ENCODE results near the gene SMYD3. TPM values are rescaled to one million over a fixed set of nuclear protein-coding genes. Genes with fewer than 3 reads are reported as not detected.

Gene SMYD3
- total RNA-seq, 1 donor from 2014 or later, result 20.8 TPM

GRCh38 chr1:246219508-246220030, 287.5 kb downstream of the SMYD3 start:
- H3K27me3 Mint-ChIP-seq, result no peaks in the 10 kb centered on the region
- DNase-seq (no peak), ATAC-seq (ENCODE audit: low read depth) (peak; percentile 75)
- intact Hi-C loops (cut with micrococcal nuclease), result no loop called here
- no peaks in the 10 kb centered on the region for H3K9me3 Mint-ChIP-seq
- no peak overlapping the region for H3K27ac Mint-ChIP-seq
- no peak overlapping the region for H3K4me3 Mint-ChIP-seq
- CTCF ChIA-PET, result no interaction called here
- H3K4me1 Mint-ChIP-seq, result peaks cover 16% of the 10 kb centered on the region
- TF ChIP-seq, protein P1, sequence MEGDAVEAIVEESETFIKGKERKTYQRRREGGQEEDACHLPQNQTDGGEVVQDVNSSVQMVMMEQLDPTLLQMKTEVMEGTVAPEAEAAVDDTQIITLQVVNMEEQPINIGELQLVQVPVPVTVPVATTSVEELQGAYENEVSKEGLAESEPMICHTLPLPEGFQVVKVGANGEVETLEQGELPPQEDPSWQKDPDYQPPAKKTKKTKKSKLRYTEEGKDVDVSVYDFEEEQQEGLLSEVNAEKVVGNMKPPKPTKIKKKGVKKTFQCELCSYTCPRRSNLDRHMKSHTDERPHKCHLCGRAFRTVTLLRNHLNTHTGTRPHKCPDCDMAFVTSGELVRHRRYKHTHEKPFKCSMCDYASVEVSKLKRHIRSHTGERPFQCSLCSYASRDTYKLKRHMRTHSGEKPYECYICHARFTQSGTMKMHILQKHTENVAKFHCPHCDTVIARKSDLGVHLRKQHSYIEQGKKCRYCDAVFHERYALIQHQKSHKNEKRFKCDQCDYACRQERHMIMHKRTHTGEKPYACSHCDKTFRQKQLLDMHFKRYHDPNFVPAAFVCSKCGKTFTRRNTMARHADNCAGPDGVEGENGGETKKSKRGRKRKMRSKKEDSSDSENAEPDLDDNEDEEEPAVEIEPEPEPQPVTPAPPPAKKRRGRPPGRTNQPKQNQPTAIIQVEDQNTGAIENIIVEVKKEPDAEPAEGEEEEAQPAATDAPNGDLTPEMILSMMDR (IDR thresholded peaks at IDR 0.05), result no peak
- peaks cover 3% of the 10 kb centered on the region for H3K36me3 Mint-ChIP-seq (ENCODE audit: low read depth)
- POLR2A ChIA-PET, result no interaction called here

DNA sequence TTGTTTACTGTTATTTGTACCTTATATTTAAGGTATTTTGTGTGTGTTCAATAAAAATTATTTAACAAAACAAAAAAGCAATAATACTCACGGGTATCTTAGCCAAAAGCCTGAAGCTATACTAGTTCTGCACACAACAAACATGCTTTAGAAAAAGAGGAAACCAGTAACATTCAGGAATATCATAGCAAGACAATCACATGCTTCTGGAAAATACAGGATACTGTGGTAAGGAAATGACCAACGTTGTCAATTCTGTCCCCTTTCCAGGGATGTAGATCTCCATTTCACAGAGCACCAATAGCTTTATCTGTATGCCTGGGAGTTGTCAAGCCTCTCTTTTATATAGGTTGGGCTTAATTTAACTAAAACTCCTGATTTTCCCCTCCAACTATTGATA, 288.4 kb downstream of the SMYD3 start:
- H3K27ac Mint-ChIP-seq, result no peak overlapping the region
- H3K36me3 Mint-ChIP-seq (ENCODE audit: low read depth), result peaks cover 3% of the 10 kb centered on the region
- ChIA-PET POLR2A (no interaction called here), CTCF (no interaction called here)
- no peaks in the 10 kb centered on the region for H3K9me3 Mint-ChIP-seq
- H3K4me1 Mint-ChIP-seq, result peaks cover 19% of the 10 kb centered on the region
- no peak overlapping the region for H3K4me3 Mint-ChIP-seq
- ATAC-seq (ENCODE audit: low read depth) (no peak), DNase-seq (no peak)
- no peaks in the 10 kb centered on the region for H3K27me3 Mint-ChIP-seq
- intact Hi-C loops (cut with micrococcal nuclease), result no loop called here
- TF ChIP-seq, protein P1 (IDR thresholded peaks at IDR 0.05), result no peak

- no peak for ATAC-seq (ENCODE audit: low read depth)
- ChIA-PET CTCF (no interaction called here), POLR2A (no interaction called here)
- Mint-ChIP-seq H3K4me1 (peaks cover 19% of the 10 kb centered on the region), H3K27me3 (no peaks in the 10 kb centered on the region), H3K27ac (no peak overlapping the region), H3K9me3 (no peaks in the 10 kb centered on the region), H3K36me3 (ENCODE audit: low read depth) (peaks cover 3% of the 10 kb centered on the region), H3K4me3 (no peak overlapping the region)
- intact Hi-C loops (cut with micrococcal nuclease), result no loop called here
- no peak for DNase-seq
- TF ChIP-seq, protein P1 (IDR thresholded peaks at IDR 0.05), result no peak
Observed at GRCh38 chr1:246216906-246217305, 290.2 kb downstream of the SMYD3 start.

GRCh38 chr1:246215510-246215903, 291.6 kb downstream of the SMYD3 start:
- TF ChIP-seq, protein P1 (IDR thresholded peaks at IDR 0.05), result no peak
- intact Hi-C loops (cut with micrococcal nuclease), result no loop called here
- Mint-ChIP-seq H3K27me3 (no peaks in the 10 kb centered on the region), H3K36me3 (ENCODE audit: low read depth) (peaks cover 3% of the 10 kb centered on the region), H3K4me1 (peaks cover 19% of the 10 kb centered on the region), H3K9me3 (no peaks in the 10 kb centered on the region), H3K27ac (no peak overlapping the region), H3K4me3 (no peak overlapping the region)
- no peak for ATAC-seq (ENCODE audit: low read depth)
- CTCF ChIA-PET, result no interaction called here
- POLR2A ChIA-PET, result interaction anchor here (1.0 kb wide), 1 partner anchor 114 kb away, joined by 3 read pairs; no protein-coding TSS in a partner anchor
- no peak for DNase-seq

GRCh38 chr1:246214708-246215509, 292.2 kb downstream of the SMYD3 start:
- CTCF ChIA-PET, result no interaction called here
- Mint-ChIP-seq H3K27me3 (no peaks in the 10 kb centered on the region), H3K4me1 (peaks cover 19% of the 10 kb centered on the region), H3K4me3 (no peak overlapping the region), H3K9me3 (no peaks in the 10 kb centered on the region), H3K36me3 (ENCODE audit: low read depth) (peaks cover 3% of the 10 kb centered on the region), H3K27ac (no peak overlapping the region)
- POLR2A ChIA-PET, result interaction anchor here (1.0 kb wide), 1 partner anchor 115 kb away, joined by 3 read pairs; no protein-coding TSS in a partner anchor
- TF ChIP-seq, protein P1 (IDR thresholded peaks at IDR 0.05), result no peak
- peak; percentile 83 for ATAC-seq (ENCODE audit: low read depth)
- intact Hi-C loops (cut with micrococcal nuclease), result no loop called here
- no peak for DNase-seq
